NCI-H345 (cell line): ENCODE data around the gene TTC6.
"Not testable (repeated sequence)": the region's sequence is repeated elsewhere in the genome, so short reads cannot be mapped to it uniquely, and the experiment has no call there.

Experiments used
- DNase-seq: peaks from one replicate; lab custom pipeline; 2025; lab: John Stamatoyannopoulos, UW

TTC6 gene, protein sequence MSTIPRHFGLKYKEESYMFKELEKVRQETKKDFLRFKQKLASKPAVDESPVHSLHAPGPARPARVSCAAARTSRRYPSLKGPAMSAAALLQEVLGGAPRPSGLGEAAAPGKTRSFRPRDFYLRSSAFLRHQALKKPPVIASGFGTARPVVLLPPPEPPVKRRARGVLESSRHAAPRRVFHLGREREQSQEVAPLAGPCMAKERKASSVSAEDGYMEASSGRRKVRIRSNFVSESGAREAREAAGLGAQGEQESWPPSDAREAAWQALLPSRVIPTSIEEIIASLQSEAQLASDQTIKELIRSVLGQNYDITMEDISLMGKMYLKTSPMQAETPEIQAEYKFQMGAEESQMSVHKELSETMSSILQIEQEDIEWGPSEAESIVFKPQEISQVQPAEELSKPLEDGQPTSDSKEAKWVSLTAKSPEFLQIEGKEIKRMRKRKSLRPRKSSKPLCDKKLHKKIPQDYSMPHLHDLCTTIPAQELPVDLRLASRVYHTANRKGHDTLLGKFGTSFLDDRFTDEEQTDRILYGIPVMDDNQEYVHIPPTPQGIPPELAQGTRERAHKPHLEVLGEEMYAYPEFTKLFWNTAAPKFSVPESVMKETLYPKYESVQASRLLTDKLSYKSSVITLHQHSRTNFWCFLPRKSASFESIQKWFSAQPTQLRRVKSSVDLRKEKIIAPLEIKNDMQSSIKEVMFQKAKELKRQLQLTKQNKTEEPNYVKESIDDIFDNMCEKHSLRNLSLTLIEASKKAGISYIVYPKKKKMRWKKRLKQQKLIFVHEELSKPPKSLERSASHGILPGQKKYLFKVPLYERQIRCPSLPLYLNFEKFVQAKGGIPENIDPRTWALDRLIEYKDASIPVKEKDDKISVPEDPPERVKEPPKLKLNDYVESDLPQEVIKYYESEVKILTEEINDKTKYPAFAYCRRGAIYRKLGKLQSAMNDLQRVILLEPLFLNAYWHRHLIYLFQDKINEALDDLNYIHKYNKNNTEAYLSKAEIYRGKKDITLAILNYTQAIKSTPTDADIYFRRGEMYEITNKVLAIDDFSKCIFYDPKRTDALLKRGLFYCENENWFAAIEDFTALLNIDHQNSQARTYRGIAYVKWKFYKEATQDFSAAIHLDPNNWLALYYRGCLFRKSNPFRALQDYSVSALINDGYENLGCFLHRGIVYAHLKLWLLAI (N-terminal part only)

GRCh38 chr14:37594971-37595808 is at the start of gene TTC6, which contains the start of gene FOXA1:
Gene TTC6, plus strand, starts transcription at chr14:37595629. Its CDS starts 26,436 bp downstream, at chr14:37622065.
Gene FOXA1, minus strand, starts transcription at chr14:37595249. Its CDS starts 277 bp downstream, at chr14:37594972.
- DNase-seq = peak; percentile 96

- DNase-seq = peak; percentile 41
Observed at GRCh38 chr14:37546621-37547447, 48.6 kb upstream of the TTC6 start.

GRCh38 chr14:37550511-37550910 is 44.9 kb upstream of the TTC6 start:
- no peak for DNase-seq

DNA sequence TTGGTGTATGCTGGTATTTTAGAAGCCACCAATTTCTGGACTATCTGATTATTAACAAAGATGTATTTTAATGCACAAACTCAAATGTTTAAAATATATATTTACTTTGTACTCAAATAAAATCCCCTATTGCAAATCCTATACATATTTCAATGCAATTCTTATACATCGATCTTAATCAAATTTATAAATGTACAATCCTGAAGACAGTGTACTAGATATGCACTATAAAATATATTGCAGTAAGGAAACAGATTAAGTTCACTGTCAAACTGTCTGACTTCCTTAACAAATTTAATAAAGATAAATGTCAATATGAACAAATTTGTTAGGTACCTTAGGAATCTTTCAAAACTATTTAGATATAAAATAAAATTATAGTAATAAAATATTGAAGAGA is 44.3 kb upstream of the TTC6 start:
- DNase-seq = no peak

- no peak for DNase-seq
Observed at GRCh38 chr14:37553935-37554550, 41.4 kb upstream of the TTC6 start.

GRCh38 chr14:37555596-37555995 is 39.8 kb upstream of the TTC6 start:
- DNase-seq = not testable (repeated sequence)

DNA sequence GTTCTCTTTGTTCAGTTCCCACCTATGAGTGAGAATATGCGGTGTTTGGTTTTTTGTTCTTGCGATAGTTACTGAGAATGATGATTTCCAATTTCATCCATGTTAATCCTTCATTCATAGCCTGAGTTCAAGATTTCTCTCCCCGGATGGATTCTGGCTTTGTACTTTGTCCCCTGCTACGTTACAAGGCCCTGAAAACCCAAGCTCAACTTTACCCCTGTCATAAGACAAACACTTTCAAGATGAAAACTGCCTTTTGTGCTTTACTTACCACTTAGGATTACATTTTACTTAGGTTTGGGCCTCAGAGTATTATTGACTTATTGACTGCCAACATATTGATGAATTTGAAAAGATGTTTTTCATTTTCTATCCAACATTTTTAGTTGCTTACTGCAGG is 36.7 kb upstream of the TTC6 start:
- no peak for DNase-seq

DNA sequence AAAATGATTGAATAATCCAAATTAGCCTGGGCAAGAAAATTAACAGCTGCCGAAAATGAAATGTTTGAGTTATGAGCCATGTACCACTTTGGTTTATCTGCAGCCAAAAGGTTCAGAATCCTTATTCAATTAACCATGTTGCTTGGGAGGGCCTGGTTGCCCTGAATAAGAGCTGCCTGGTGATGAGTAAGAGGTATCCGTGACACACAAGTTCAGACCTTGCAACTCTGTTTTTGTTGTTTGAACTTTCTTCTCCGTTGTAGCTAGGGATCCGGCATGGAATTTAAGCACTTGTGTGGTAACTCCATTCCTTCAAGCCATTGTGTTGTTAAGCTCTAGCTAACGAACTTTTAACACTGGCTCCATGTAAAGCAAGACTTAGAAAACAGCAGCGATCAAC is 36.0 kb upstream of the TTC6 start:
- no peak for DNase-seq

- no peak for DNase-seq
Observed at GRCh38 chr14:37563189-37563588, 32.2 kb upstream of the TTC6 start.

DNA sequence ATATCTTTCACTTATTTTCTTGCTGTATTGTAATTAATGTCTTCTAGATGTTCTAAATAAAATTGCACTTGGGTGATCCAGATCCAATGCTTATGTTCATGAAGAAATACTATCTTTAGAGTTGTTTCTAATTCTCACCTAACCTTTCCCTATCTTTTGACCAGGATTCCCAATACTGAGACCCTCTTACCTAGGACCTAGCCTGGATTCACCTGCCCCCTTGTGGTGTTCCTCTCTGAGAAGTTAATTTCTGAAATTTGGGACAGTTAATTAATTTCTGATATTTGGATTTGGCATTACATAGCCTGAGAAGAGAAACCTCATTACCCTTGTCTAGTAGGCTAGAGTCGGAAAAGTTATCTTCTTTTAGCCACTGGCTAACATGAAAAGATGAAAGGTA is 29.9 kb upstream of the TTC6 start:
- DNase-seq = peak; percentile 41

- no peak for DNase-seq
Observed at GRCh38 chr14:37566811-37567371, 28.5 kb upstream of the TTC6 start.

- no peak for DNase-seq
Observed at GRCh38 chr14:37569729-37570128, 25.7 kb upstream of the TTC6 start.

DNA sequence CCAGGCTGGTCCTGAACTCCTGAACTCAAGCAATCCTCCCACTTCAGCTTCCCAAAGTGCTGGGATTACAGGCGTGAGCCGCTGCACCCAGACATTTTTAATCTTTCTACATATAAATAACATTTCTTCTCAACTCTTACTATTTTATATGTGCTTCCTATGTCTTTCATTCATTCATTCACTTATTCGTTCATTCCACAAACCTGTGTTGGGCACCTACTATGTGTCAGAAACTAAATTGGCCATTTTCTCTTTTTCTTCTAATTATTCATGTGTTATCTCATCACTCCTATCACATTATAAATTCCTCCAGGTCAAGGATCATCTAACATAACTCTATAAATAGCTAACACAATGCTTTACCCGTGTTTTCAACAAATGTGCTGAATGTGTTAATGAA is 24.0 kb upstream of the TTC6 start:
- no peak for DNase-seq

DNA sequence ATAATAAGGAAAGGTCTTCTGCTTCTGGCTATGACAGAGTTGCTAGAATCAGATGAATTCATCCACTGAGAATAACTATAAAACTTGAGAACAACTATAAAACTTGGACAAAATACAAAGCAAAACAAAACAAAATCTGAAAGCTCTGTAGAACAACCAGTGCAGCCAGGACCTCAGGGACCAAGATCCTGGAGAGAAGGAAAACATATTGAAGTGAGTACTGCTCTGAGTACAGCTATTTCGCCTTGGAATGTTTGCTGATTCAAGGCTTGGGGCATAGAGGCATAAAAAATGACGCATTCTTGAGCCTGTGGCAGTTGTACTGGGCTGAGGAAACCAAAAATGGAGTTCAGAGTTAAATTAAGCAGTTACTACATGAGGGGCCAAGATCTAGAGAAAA is 22.1 kb upstream of the TTC6 start:
- no peak for DNase-seq

GRCh38 chr14:37579274-37579673 is 16.2 kb upstream of the TTC6 start:
- no peak for DNase-seq

GRCh38 chr14:37580146-37580545 is 15.3 kb upstream of the TTC6 start:
- no peak for DNase-seq

- DNase-seq = peak; percentile 93
Observed at GRCh38 chr14:37583358-37584210, 11.8 kb upstream of the TTC6 start.

DNA sequence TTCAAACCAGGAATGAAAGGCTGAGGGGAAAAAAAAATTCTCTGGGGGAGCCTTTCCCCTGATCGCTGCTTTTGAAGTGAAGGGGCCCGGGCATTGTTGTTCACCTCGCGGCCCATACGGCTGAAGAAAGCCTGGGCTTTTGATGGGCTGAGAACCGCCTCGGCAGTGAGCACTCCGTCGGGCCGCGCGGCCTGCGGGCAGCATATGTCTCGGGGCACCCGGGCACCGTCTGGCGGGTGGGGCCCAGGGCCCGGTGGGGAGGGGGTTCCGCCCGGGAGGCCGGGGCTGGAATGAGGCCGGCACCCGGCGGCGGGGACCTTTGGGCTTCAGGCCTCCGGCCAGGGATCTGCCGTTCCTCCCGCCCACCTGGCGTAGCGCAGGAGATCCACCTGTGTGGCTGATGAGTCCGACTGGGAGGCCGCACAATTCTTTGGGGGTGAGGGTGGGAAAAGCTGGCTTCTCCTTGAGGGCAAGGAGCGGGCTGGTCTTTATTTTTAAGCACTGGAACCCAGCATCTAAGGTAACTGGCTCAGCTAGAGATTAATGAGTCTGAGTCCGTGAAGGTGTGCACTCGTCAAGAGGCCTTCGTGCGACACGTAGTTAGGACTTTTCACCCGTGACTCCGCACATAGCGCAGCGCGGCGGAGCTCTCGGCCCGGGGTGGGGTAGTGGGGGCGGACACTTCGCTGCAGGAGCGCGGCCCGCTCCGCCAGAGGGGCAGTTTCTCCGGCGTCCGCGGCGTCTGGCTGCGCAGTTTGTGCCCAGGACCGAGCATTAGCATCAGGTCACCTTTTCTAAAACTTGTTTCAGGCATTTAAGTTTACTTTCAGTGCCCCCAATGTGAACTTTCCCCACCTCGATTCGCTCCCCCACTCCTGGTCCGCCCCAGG is 11.0 kb upstream of the TTC6 start:
- DNase-seq = peak; percentile 66
